22Rv1 (cell line): Measurements from ENCODE around the gene TMEM131.

Experiments
- ZFX ChIP-seq: fragments of 450-650 bp; IDR thresholded peaks from 2 replicates; pipeline ENCODE4 v1.6.1; 2017; ENCODE audit warnings: antibody characterized with exemption, borderline replicate concordance
- TF ChIP-seq, protein P1 (sequence below): fragments of 450-650 bp; IDR thresholded peaks from 2 replicates; pipeline ENCODE4 v1.5.1; 2017; ENCODE audit warnings: mild to moderate bottlenecking

DNA sequence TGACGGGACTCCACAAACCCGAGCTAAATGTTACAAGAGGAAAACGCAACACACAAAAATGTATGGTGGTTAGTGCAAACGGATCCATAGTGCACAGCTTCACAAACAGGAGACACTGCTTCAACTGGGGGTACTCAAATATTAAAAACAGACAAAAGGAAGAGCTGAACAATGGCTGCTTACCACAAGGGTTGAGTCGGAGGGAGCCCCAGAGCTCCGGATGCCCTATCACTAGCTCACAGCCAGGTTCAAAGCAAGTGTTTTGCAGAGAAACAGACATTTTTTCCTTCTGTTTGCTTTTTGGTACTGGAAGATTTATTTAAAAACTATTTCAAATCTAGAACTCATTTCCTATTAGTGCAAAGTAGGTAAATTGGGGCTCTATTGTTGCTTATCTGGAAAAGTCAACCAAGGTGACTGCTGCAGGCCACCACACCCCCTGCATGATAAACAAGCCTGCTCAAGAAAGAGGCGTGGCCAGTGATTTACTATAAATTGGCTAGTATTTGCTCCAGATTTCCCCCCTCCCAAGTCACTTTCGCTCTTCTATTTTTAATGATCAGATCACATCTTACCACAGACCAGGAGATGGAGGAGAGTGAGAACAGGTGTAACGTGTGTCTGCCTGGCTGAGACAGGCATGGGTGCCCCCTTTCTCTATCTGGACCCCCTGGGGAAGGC lies 235.9 kb downstream of the TMEM131 start:
- TF ChIP-seq, protein P1, sequence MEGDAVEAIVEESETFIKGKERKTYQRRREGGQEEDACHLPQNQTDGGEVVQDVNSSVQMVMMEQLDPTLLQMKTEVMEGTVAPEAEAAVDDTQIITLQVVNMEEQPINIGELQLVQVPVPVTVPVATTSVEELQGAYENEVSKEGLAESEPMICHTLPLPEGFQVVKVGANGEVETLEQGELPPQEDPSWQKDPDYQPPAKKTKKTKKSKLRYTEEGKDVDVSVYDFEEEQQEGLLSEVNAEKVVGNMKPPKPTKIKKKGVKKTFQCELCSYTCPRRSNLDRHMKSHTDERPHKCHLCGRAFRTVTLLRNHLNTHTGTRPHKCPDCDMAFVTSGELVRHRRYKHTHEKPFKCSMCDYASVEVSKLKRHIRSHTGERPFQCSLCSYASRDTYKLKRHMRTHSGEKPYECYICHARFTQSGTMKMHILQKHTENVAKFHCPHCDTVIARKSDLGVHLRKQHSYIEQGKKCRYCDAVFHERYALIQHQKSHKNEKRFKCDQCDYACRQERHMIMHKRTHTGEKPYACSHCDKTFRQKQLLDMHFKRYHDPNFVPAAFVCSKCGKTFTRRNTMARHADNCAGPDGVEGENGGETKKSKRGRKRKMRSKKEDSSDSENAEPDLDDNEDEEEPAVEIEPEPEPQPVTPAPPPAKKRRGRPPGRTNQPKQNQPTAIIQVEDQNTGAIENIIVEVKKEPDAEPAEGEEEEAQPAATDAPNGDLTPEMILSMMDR: no peak
- TF ChIP-seq ZFX: no peak
